ENCODE data around the gene MGAT3. TPM values are rescaled to one million over a fixed set of nuclear protein-coding genes. Genes with fewer than 3 reads are reported as not detected.

MGAT3 gene
- total and polyA plus RNA-seq, 9 of the 15 experiments (the other 6 are each of a cell fraction or from before 2014, with no cell fraction given), result 0.10 to 11.5 (median 4.6) TPM

DNA sequence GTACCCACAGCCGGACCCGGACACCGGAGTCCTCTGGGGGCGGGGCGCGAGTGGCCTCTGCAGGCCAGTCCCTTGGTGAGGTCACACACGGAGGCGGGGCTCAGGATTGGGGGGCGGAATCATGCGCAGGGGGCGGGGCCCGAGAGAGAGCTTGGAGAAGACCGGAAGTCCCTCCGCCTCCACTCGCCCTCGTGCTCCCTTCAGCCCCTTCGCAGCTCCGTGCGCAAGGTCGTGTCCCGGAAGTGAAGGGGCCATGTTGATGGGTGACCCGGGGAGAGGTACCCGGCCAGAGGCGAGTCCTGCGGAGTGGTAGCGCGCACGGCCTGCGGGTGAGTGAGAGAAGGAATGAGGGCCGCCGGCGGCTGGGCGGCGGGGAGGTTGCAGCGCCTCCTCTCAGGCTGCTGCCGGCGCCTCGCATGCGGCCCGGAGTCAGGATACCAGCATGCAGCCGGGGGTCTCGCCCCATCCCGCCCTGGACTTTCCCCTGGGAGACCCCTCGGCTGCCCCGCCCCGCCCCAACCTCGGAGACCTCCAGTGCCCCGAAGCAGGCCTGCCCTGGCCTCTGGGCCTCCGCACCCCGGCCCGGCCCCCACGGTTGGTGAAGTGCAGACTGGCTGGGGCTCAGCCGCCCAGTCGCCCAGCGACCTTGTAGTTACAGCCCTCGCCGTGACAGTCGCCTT lies 45.4 kb downstream of the MGAT3 start, which contains the start of gene MIEF1 (continued):
- TF ChIP-seq, protein P1, sequence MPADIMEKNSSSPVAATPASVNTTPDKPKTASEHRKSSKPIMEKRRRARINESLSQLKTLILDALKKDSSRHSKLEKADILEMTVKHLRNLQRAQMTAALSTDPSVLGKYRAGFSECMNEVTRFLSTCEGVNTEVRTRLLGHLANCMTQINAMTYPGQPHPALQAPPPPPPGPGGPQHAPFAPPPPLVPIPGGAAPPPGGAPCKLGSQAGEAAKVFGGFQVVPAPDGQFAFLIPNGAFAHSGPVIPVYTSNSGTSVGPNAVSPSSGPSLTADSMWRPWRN (IDR thresholded peaks at IDR 0.05; ENCODE audit: low read depth), result no peak
- no peak for TF ChIP-seq TOE1 (IDR thresholded peaks at IDR 0.05; ENCODE audit: borderline replicate concordance)
- TF ChIP-seq TOE1 (CRISPR knock-in tag; IDR thresholded peaks at IDR 0.05; ENCODE audit: borderline replicate concordance, low read depth), result no peak
- TF ChIP-seq RBM14 (IDR thresholded peaks at IDR 0.05; ENCODE audit: borderline replicate concordance, insufficient read depth, low read depth, low read length), result no peak
- no peak for TF ChIP-seq STAG1 (CRISPR knock-in tag; IDR thresholded peaks at IDR 0.05; ENCODE audit: borderline replicate concordance)
- no peak for TF ChIP-seq RBM39 (optimal IDR thresholded peaks at IDR 0.05; ENCODE audit: low read depth, low read length)
- peak; percentile 36; the same call in 1 of the 2 replicates for TF ChIP-seq BHLHE40 (IDR thresholded peaks at IDR 0.05; ENCODE audit: low read length)
- no peak for TF ChIP-seq MTA2 (IDR thresholded peaks at IDR 0.05; ENCODE audit: low read depth)
- TF ChIP-seq RBM22 (IDR thresholded peaks at IDR 0.05; ENCODE audit: low read depth, low read length, poor library complexity, severe bottlenecking), result no peak
- no peak for TF ChIP-seq LEF1 (IDR thresholded peaks at IDR 0.05)
- TF ChIP-seq ZNF586 (CRISPR knock-in tag; conservative IDR thresholded peaks at IDR 0.05), result no peak
- TF ChIP-seq ZNF23 (CRISPR knock-in tag; IDR thresholded peaks at IDR 0.05), result no peak
- TF ChIP-seq, protein P2, sequence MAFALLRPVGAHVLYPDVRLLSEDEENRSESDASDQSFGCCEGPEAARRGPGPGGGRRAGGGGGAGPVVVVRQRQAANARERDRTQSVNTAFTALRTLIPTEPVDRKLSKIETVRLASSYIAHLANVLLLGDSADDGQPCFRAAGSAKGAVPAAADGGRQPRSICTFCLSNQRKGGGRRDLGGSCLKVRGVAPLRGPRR (CRISPR knock-in tag; IDR thresholded peaks at IDR 0.05), result no peak
- TF ChIP-seq, protein P3, sequence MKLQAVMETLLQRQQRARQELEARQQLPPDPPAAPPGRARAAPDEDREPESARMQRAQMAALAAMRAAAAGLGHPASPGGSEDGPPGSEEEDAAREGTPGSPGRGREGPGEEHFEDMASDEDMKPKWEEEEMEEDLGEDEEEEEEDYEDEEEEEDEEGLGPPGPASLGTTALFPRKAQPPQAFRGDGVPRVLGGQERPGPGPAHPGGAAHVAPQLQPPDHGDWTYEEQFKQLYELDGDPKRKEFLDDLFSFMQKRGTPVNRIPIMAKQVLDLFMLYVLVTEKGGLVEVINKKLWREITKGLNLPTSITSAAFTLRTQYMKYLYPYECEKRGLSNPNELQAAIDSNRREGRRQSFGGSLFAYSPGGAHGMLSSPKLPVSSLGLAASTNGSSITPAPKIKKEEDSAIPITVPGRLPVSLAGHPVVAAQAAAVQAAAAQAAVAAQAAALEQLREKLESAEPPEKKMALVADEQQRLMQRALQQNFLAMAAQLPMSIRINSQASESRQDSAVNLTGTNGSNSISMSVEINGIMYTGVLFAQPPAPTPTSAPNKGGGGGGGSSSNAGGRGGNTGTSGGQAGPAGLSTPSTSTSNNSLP (IDR thresholded peaks at IDR 0.05; ENCODE audit: borderline replicate concordance, low read depth, low read length), result no peak
- TF ChIP-seq, protein P4, sequence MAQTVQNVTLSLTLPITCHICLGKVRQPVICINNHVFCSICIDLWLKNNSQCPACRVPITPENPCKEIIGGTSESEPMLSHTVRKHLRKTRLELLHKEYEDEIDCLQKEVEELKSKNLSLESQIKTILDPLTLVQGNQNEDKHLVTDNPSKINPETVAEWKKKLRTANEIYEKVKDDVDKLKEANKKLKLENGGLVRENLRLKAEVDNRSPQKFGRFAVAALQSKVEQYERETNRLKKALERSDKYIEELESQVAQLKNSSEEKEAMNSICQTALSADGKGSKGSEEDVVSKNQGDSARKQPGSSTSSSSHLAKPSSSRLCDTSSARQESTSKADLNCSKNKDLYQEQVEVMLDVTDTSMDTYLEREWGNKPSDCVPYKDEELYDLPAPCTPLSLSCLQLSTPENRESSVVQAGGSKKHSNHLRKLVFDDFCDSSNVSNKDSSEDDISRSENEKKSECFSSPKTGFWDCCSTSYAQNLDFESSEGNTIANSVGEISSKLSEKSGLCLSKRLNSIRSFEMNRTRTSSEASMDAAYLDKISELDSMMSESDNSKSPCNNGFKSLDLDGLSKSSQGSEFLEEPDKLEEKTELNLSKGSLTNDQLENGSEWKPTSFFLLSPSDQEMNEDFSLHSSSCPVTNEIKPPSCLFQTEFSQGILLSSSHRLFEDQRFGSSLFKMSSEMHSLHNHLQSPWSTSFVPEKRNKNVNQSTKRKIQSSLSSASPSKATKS (CRISPR knock-in tag; IDR thresholded peaks at IDR 0.05), result no peak
- peak; percentile 70 for TF ChIP-seq CREM (IDR thresholded peaks at IDR 0.05; ENCODE audit: low read depth)
- no peak for TF ChIP-seq ARID2 (IDR thresholded peaks at IDR 0.05)
- TF ChIP-seq, protein P5, sequence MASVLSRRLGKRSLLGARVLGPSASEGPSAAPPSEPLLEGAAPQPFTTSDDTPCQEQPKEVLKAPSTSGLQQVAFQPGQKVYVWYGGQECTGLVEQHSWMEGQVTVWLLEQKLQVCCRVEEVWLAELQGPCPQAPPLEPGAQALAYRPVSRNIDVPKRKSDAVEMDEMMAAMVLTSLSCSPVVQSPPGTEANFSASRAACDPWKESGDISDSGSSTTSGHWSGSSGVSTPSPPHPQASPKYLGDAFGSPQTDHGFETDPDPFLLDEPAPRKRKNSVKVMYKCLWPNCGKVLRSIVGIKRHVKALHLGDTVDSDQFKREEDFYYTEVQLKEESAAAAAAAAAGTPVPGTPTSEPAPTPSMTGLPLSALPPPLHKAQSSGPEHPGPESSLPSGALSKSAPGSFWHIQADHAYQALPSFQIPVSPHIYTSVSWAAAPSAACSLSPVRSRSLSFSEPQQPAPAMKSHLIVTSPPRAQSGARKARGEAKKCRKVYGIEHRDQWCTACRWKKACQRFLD (CRISPR knock-in tag; IDR thresholded peaks at IDR 0.05), result peak; percentile 43; the same call in 1 of the 2 replicates
- no peak for TF ChIP-seq MAFK (IDR thresholded peaks at IDR 0.05; ENCODE audit: low read length)
- no peak for TF ChIP-seq PML (IDR thresholded peaks at IDR 0.05; ENCODE audit: low read length)
- peak; percentile 87 for TF ChIP-seq RBFOX2 (IDR thresholded peaks at IDR 0.05; ENCODE audit: low read depth, low read length)
